ENCODE measurements around the gene CLP1.

Gene CLP1

DNA sequence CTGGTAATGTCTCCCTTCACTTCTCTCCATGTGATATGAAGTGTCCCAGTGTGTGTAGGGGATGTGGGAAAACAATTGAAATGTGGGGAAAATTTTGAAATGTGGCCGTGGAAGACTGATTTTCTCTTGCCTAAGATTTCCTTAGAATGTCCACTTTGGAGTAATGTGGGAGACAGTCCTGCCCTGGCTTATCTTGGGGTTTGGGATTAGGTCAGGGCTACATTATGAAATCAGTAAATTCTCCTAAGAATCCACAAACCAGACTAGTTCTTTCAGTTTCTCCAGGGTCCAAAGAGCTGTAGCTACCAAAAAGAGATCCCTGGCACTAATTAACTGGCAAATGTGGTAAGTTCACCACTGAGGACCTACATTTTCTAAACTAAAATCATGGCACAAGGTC is 30.7 kb upstream of the CLP1 start:
- no peaks in the 10 kb centered on the region for H3K9me3 ChIP-seq (ENCODE audit: control insufficient read depth, low read length)
- no peak overlapping the region for H3K4me3 ChIP-seq (ENCODE audit: insufficient read depth, low read depth, low read length)
- no peak overlapping the region for H3K27ac ChIP-seq (ENCODE audit: insufficient read depth, low read depth, low read length, poor library complexity, severe bottlenecking)
- 91 to 95% methylated on average over 1 of the region's 1 CpG for whole genome bisulfite sequencing, 2 experiments
- H3K36me3 ChIP-seq (ENCODE audit: control insufficient read depth, insufficient read depth, low read length) = no peaks in the 10 kb centered on the region
- H3K4me1 ChIP-seq (ENCODE audit: control insufficient read depth, insufficient read depth, low read length) = no peaks in the 10 kb centered on the region
- no peaks in the 10 kb centered on the region for H3K27me3 ChIP-seq (ENCODE audit: control insufficient read depth, insufficient read depth, low read length, poor library complexity, severe bottlenecking)

DNA sequence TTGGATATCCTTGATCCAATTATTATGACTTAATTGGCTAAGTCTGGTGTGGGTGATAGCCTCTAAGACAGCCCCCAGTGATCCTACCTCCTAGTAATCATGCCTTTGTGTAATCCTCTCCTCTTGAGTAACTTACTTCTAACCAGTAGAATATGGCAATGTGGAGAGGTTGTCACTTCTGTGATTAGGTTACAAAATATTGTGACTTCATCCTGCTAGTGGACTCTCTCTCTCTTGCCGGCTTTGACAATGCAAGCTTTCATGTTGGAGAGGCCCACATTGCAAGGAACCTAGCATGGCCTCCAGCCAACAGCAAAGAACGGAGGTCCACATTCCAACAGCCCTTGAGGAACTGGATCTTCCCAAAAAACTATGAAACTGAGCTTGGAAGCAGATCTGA is 27.4 kb upstream of the CLP1 start:
- H3K27me3 ChIP-seq (ENCODE audit: control insufficient read depth, insufficient read depth, low read length, poor library complexity, severe bottlenecking) = no peaks in the 10 kb centered on the region
- no peaks in the 10 kb centered on the region for H3K36me3 ChIP-seq (ENCODE audit: control insufficient read depth, insufficient read depth, low read length)
- no peaks in the 10 kb centered on the region for H3K4me1 ChIP-seq (ENCODE audit: control insufficient read depth, insufficient read depth, low read length)
- no peak overlapping the region for H3K4me3 ChIP-seq (ENCODE audit: insufficient read depth, low read depth, low read length)
- 94 to 95% methylated on average over 2 of the region's 2 CpGs for WGBS, 2 experiments
- no peaks in the 10 kb centered on the region for H3K9me3 ChIP-seq (ENCODE audit: control insufficient read depth, low read length)
- no peak overlapping the region for H3K27ac ChIP-seq (ENCODE audit: insufficient read depth, low read depth, low read length, poor library complexity, severe bottlenecking)

DNA sequence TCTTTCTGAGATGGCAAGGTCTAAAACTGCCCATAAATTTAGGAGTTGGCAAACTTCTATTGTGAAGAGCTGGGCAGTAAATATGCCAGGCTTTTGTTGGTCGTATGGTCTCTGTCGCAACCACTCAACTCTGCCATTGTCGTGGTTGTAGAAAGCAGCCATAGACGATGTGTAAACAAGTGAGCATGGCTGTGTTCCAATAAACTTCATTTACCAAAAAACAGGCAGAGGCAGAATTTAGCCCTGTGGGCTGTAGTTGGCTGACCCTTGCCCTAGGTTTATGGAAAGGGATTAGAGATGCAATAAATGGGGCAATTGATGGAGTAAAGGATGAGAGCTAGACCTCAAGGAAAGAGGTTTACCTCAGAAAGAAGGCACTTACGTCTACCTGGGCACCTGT is 25.4 kb upstream of the CLP1 start:
- no peaks in the 10 kb centered on the region for H3K27me3 ChIP-seq (ENCODE audit: control insufficient read depth, insufficient read depth, low read length, poor library complexity, severe bottlenecking)
- 91 to 93% methylated on average over 4 to 5 of the region's 5 CpGs for WGBS, 2 experiments
- H3K4me3 ChIP-seq (ENCODE audit: insufficient read depth, low read depth, low read length) = no peak overlapping the region
- H3K9me3 ChIP-seq (ENCODE audit: control insufficient read depth, low read length) = no peaks in the 10 kb centered on the region
- H3K4me1 ChIP-seq (ENCODE audit: control insufficient read depth, insufficient read depth, low read length) = peaks cover 3% of the 10 kb centered on the region
- no peak overlapping the region for H3K27ac ChIP-seq (ENCODE audit: insufficient read depth, low read depth, low read length, poor library complexity, severe bottlenecking)
- no peaks in the 10 kb centered on the region for H3K36me3 ChIP-seq (ENCODE audit: control insufficient read depth, insufficient read depth, low read length)

DNA sequence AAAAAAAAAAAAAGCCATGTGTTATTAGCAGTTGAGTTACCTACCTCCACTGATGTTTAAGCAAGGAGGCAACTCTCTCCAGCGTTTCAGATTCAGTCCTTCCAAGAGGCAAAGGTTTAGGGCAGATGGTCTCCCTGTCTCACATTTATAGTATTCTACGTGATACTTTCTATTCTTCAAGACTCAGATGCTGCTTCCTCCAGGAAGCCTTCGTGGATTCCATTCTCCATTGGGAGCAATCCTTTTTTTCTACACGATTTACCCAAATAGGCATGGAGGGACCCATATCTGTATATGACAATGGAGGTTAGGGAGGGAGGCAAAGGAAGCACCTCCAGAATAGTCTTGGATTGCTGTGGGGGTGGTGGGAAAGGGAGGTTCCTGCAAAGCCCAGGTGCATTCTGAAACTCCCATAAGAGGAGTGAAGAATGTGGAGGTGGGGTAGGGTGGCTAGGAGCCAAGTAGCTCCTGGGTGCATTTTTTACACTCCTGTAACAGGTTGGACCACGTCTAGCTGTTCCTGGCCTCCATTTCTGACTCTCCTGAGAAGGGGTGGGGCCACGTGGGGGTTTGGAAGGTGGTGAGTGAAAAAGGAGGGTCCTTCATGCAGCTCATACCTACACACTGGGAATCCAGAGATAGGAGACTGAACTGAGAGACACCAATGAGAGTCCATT is 24.0 kb upstream of the CLP1 start:
- Histone ChIP-seq H3K4me1 (ENCODE audit: control insufficient read depth, insufficient read depth, low read length) (peaks cover 11% of the 10 kb centered on the region), H3K36me3 (ENCODE audit: control insufficient read depth, insufficient read depth, low read length) (no peaks in the 10 kb centered on the region), H3K27ac (ENCODE audit: insufficient read depth, low read depth, low read length, poor library complexity, severe bottlenecking) (no peak overlapping the region), H3K4me3 (ENCODE audit: insufficient read depth, low read depth, low read length) (no peak overlapping the region), H3K9me3 (ENCODE audit: control insufficient read depth, low read length) (no peaks in the 10 kb centered on the region), H3K27me3 (ENCODE audit: control insufficient read depth, insufficient read depth, low read length, poor library complexity, severe bottlenecking) (no peaks in the 10 kb centered on the region)
- WGBS, 2 experiments = 89 to 94% methylated on average over 6 of the region's 6 CpGs

DNA sequence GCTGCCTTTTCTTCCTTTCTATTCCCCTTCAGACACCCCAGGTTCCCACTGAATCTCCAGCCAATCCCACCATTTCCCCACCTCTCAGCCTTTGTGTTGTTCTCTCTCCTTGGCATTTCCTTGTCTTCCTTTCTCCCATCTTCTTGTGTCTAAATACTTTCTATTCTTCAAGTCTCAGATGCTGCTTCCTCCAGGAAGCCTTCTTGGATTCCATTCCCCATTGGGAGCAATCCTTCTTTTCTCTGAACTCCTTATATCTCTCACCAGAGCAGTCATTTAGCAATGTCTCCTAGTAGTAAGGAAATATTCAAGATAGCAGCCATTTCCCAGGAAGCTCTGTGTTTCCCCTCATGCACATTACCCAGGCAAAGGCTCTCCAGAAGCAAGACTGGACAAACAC is 23.3 kb upstream of the CLP1 start:
- no peaks in the 10 kb centered on the region for H3K9me3 ChIP-seq (ENCODE audit: control insufficient read depth, low read length)
- H3K27ac ChIP-seq (ENCODE audit: insufficient read depth, low read depth, low read length, poor library complexity, severe bottlenecking) = no peak overlapping the region
- peaks cover 11% of the 10 kb centered on the region for H3K4me1 ChIP-seq (ENCODE audit: control insufficient read depth, insufficient read depth, low read length)
- no peaks in the 10 kb centered on the region for H3K36me3 ChIP-seq (ENCODE audit: control insufficient read depth, insufficient read depth, low read length)
- no peaks in the 10 kb centered on the region for H3K27me3 ChIP-seq (ENCODE audit: control insufficient read depth, insufficient read depth, low read length, poor library complexity, severe bottlenecking)
- H3K4me3 ChIP-seq (ENCODE audit: insufficient read depth, low read depth, low read length) = no peak overlapping the region

DNA sequence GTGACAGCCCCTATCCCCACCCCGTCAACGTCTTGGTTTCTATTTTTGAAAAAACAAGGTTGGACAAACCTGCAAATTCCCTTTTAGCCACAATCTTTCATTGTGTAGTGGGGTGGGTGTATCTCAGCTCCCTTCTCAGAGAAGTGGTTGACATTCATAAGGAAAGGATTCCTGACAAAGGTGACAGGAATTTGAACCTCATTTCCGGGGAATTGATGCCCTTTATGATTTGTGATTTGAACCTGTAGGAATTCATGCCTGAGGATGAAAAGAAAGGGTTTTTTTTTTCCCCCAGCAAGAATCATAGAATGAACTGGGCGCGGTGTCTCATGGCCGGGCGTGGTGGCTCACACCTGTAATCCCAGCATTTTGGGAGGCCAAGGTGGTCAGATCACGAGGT is 22.3 kb upstream of the CLP1 start:
- Histone ChIP-seq H3K27me3 (ENCODE audit: control insufficient read depth, insufficient read depth, low read length, poor library complexity, severe bottlenecking) (no peaks in the 10 kb centered on the region), H3K36me3 (ENCODE audit: control insufficient read depth, insufficient read depth, low read length) (no peaks in the 10 kb centered on the region), H3K4me1 (ENCODE audit: control insufficient read depth, insufficient read depth, low read length) (peaks cover 11% of the 10 kb centered on the region), H3K9me3 (ENCODE audit: control insufficient read depth, low read length) (no peaks in the 10 kb centered on the region), H3K4me3 (ENCODE audit: insufficient read depth, low read depth, low read length) (no peak overlapping the region), H3K27ac (ENCODE audit: insufficient read depth, low read depth, low read length, poor library complexity, severe bottlenecking) (no peak overlapping the region)
- 92 to 95% methylated on average over 8 of the region's 8 CpGs for WGBS, 2 experiments

DNA sequence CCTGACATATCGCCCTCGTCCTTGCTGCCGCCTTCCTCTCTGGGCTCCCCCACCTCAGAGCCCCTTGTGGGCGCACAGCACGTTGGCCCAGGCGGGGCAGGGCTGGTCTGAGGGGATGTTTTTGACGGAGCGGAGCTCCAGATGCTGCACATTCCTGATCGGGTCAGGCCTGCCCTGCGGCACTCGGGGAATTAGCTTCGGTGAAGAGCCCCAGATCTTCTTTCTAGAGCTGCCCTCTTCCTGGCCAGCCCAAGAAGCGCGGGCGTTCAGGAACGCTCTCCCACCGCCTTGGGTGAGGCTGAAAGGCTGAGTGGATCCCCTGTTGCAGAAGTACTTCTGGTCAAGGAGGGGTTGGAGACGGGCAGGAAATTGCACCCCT is 19.9 kb upstream of the CLP1 start:
- H3K27ac ChIP-seq (ENCODE audit: insufficient read depth, low read depth, low read length, poor library complexity, severe bottlenecking) = peak overlapping the region; percentile 98
- WGBS, 2 experiments = 11 to 14% methylated on average over 18 of the region's 18 CpGs

DNA sequence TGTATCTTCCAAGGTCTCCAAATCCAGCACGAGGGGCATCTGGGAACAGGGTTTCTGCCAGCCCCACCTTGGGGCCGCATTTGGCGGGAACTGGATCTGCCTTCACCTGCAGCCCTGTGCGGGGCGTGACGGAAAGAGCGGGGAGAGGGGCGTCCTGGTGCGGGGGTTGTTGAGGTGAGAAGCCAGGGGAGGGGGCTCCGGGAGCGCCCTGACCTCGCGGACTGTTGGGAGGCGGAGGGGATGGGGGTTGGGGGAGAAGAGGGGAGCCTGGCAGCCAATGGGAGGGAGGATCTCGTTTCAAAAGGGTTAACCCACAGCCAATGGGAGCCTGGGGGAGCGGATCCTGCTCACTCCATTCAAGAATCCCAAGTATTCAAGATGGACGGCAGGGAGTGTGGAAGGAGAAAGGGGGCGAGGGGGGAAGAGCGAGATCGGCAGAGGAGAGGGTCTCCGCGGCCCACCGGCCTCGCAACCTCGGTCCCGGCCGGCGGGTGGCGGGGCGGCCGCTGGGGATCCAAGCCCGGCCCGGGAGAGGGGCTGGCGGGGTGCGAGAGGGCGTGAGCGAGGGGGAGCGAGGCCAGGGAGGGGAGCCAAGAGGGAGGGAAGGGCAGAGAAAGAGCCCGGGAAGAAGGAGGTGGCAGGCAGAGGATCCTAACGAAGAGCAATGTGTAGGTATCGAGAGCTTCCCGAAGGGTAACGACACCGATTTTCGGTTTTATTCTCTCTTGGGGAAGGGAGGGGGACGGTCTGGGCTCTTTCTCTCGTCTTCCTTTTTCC is 19.4 kb upstream of the CLP1 start:
- no peaks in the 10 kb centered on the region for H3K27me3 ChIP-seq (ENCODE audit: control insufficient read depth, insufficient read depth, low read length, poor library complexity, severe bottlenecking)
- peaks cover 27% of the 10 kb centered on the region for H3K4me1 ChIP-seq (ENCODE audit: control insufficient read depth, insufficient read depth, low read length)
- peak overlapping the region; percentile 98 for H3K27ac ChIP-seq (ENCODE audit: insufficient read depth, low read depth, low read length, poor library complexity, severe bottlenecking)
- WGBS, 2 experiments = 0% methylated on average over 47 of the region's 47 CpGs
- peak overlapping the region; percentile 95 for H3K4me3 ChIP-seq (ENCODE audit: insufficient read depth, low read depth, low read length)
- H3K36me3 ChIP-seq (ENCODE audit: control insufficient read depth, insufficient read depth, low read length) = no peaks in the 10 kb centered on the region
- H3K9me3 ChIP-seq (ENCODE audit: control insufficient read depth, low read length) = no peaks in the 10 kb centered on the region

More for the DNA sequence above, 19.9 kb upstream of the CLP1 start:
- no peaks in the 10 kb centered on the region for H3K27me3 ChIP-seq (ENCODE audit: control insufficient read depth, insufficient read depth, low read length, poor library complexity, severe bottlenecking)
- H3K4me3 ChIP-seq (ENCODE audit: insufficient read depth, low read depth, low read length) = peak overlapping the region; percentile 95
- H3K4me1 ChIP-seq (ENCODE audit: control insufficient read depth, insufficient read depth, low read length) = peaks cover 27% of the 10 kb centered on the region
- no peaks in the 10 kb centered on the region for H3K9me3 ChIP-seq (ENCODE audit: control insufficient read depth, low read length)
- no peaks in the 10 kb centered on the region for H3K36me3 ChIP-seq (ENCODE audit: control insufficient read depth, insufficient read depth, low read length)

DNA sequence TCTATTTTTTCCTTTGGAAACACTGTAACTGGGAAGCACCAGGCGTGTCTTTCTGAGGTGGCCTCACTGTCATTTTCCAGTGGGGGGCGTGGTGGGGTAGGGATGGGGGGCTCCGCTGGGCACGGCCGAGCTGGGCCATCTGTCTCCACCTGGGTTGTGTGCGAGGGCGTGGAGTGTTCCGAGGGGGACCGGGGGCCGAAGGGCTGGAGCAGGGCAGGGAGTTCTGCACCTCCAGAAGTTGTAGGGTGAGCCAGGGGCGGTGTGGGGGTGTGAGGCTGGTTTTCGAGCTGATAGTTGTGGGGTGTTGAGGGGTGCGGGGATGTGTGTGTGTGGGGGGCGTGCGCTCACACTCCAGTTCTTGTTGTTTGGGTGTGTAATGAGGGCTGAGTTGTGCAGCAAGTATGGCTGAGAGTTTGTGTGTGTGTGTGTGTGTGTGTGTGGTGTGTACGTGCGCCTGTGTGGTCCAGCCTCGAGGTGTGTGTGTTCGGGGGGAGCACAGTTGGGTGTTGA is 18.7 kb upstream of the CLP1 start:
- Histone ChIP-seq H3K27ac (ENCODE audit: insufficient read depth, low read depth, low read length, poor library complexity, severe bottlenecking) (peak overlapping the region; percentile 98), H3K4me3 (ENCODE audit: insufficient read depth, low read depth, low read length) (peak overlapping the region; percentile 95), H3K27me3 (ENCODE audit: control insufficient read depth, insufficient read depth, low read length, poor library complexity, severe bottlenecking) (no peaks in the 10 kb centered on the region), H3K4me1 (ENCODE audit: control insufficient read depth, insufficient read depth, low read length) (peaks cover 27% of the 10 kb centered on the region), H3K36me3 (ENCODE audit: control insufficient read depth, insufficient read depth, low read length) (no peaks in the 10 kb centered on the region), H3K9me3 (ENCODE audit: control insufficient read depth, low read length) (no peaks in the 10 kb centered on the region)
- WGBS, 2 experiments = 1% methylated on average over 19 of the region's 19 CpGs

DNA sequence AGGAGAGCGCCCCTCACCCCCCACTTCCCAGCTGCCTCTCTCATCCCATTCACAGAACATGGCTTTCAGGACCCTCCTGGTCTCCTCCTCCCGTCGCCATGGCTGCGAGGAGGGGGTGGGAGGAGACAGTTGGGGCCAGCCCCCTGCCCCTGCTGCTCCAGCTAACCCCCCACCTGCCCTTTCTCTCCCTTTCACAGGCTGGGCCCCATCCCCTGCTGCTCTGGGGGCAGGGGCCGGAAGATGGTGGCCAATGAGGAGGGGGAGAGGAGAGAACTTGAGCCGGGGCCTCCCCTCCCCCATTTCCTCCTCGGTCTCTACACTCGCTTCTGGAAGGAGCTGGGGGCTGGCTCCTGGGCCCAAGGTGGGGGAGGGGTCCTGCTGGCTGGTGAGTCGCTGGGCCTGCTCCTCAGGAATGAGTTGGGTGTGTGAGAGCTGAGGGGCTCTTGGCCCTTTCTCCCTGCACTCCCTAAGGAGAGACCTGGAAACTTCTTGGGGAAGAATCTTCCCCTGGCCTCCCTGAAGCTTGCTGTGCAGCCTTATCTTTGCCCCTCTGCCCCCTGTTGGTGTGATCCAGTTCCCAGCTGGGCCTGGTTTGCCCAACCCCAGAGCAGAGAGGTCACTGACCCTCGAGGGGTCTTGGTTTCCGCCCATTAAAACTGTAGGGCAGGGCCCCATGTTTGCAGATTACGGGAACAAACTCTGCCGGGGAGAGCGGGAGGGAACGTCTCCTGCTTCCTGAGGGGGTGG is 18.1 kb upstream of the CLP1 start:
- H3K9me3 ChIP-seq (ENCODE audit: control insufficient read depth, low read length) = no peaks in the 10 kb centered on the region
- H3K27ac ChIP-seq (ENCODE audit: insufficient read depth, low read depth, low read length, poor library complexity, severe bottlenecking) = peak overlapping the region; percentile 98
- peak overlapping the region; percentile 95 for H3K4me3 ChIP-seq (ENCODE audit: insufficient read depth, low read depth, low read length)
- no peaks in the 10 kb centered on the region for H3K36me3 ChIP-seq (ENCODE audit: control insufficient read depth, insufficient read depth, low read length)
- 0 to 1% methylated on average over 15 of the region's 15 CpGs for WGBS, 2 experiments
- no peaks in the 10 kb centered on the region for H3K27me3 ChIP-seq (ENCODE audit: control insufficient read depth, insufficient read depth, low read length, poor library complexity, severe bottlenecking)
- H3K4me1 ChIP-seq (ENCODE audit: control insufficient read depth, insufficient read depth, low read length) = peaks cover 28% of the 10 kb centered on the region

All from ectodermal cell (in vitro differentiated cells).